HG03060 (cell line): ENCODE results near the gene NOS2.
"Not testable (repeated sequence)": the region's sequence is repeated elsewhere in the genome, so short reads cannot be mapped to it uniquely, and the experiment has no call there.

ENCODE experiments used
- ATAC-seq: cut with Tn5 transposase; IDR thresholded peaks from one replicate; pipeline ENCODE4 v1.9.1; 2021; ENCODE audit warnings: low read depth, moderate number of reproducible peaks; ENCODE audit not compliant: unreplicated experiment

NOS2 gene

DNA sequence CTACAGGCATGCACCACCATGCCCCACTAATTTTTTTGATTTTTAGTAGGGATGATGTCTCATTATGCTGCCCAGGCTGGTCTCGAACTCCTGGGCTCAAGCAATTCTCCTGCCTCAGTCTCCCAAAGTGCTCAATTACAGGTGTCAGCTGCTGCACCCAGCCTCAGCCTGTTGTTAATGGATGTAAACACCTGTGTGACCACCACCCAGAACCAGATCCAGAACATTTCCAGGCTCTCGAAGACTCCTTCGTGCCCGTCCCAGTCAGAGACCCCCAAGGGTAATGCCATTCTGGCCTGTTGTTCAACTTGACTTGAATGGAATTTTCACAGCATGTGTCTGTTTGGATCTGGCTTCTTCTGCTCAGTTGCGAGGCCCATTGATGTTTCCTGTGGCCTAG, 59.8 kb downstream of the NOS2 start:
- not testable (repeated sequence) for ATAC-seq

GRCh38 chr17:27733773-27734172, 66.6 kb downstream of the NOS2 start:
- ATAC-seq = no peak

DNA sequence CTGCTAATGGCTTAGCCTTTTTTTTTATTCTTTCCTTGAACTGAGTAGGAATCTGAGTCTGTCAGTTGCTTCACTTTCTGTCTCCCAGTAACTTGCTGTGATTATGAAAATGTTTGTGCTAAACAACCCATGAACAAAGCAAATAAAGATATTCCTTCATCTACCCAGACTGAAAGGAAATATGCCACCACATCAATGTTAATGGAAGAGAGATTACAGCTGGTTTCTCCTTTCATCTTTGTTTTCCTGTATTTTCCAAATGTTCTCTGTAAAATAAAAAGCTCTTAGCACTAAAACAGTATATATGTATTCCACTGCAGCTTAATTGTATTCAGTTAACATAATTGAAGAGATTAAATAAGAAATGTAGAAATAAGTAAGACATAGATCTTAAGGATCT, 67.6 kb downstream of the NOS2 start:
- ATAC-seq = not testable (repeated sequence)

DNA sequence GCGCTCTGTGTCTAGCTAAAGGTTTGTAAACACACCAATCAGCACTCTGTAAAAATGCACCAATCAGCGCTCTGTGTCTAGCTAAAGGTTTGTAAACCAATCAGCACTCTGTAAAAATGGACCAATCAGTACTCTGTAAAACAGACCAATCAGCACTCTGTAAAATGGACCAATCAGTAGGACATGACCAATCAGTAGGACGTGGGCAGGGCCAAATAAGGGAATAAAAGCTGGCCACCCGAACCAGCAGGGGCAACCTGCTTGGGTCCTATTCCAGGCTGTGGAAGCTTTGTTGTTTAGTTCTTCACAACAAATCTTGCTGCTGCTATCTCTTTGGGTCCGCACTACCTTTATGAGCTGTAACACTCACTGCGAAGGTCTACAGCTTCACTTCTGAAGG, 74.3 kb downstream of the NOS2 start:
- ATAC-seq = not testable (repeated sequence)

DNA sequence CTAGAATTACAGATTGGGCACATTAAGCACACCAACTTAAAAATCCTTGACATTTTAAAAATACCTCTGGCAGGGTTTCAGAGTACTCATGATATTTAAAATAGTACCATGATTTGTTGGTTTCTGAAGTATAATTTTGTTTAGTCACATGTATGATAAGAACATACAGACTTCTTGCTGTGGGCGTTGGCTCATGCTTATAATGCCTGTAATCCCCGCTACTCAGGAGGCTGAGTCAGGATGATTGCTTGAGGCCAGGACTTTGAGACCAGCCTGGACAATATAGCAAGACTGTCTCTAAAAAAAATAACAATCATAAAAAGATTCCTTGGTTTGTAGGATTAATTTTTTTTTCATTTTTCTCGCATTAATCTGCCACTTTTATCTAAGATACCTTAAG, 78.5 kb downstream of the NOS2 start:
- ATAC-seq = no peak
